ENCODE results near the gene SYT14. TPM values are rescaled to one million over a fixed set of nuclear protein-coding genes. Genes with fewer than 3 reads are reported as not detected.
"Not testable (repeated sequence)": the region's sequence is repeated elsewhere in the genome, so short reads cannot be mapped to it uniquely, and the experiment has no call there.

Gene SYT14
- total RNA-seq: under 1 TPM; 0.11 to 0.42 (median 0.15) TPM

- Histone ChIP-seq H3K27me3 (peaks cover 0 to 63% (median 8%) of the 10 kb centered on the region in 4 donors), H3K9me3 (no peaks in the 10 kb centered on the region), H3K4me3 (peak within 1 kb of the TSS; percentile 34 to 46 (median 38)), H3K4me1 (peaks cover 0 to 13% (median 11%) of the 10 kb centered on the region in 4 donors), H3K36me3 (no peaks in the 10 kb centered on the region), H3K27ac (replicated peaks in 1 of 4) (no peak within 1 kb of the TSS)
- intact Hi-C loops (cut with DNase I): no loop called here
- 4% methylated on average over 17 of the region's 98 CpGs for WGBS
- no peak for DNase-seq (ENCODE audit: extremely low spot score)
- TF ChIP-seq CTCF (IDR thresholded peaks at IDR 0.05) (no peak), POLR2A (IDR thresholded peaks at IDR 0.05; ENCODE audit: low read depth) (no peak)
These were observed at the start of gene SYT14 for GRCh38 chr1:209937996-209938959. Gene SYT14 (plus strand): TSS chr1:209938217. CDS start chr1:209938265, 48 bp downstream.

GRCh38 chr1:209888291-209889076 lies 49.5 kb upstream of the SYT14 start:
- H3K9me3 ChIP-seq; H3K4me1 ChIP-seq; H3K4me3 ChIP-seq; H3K27ac ChIP-seq (replicated peaks in 1 of 4); H3K36me3 ChIP-seq; H3K27me3 ChIP-seq; intact Hi-C loops (cut with DNase I): not testable (repeated sequence)
- 83% methylated on average over 16 of the region's 31 CpGs for WGBS
- peak; percentile 64 for DNase-seq (ENCODE audit: extremely low spot score)

- no peak overlapping the region for H3K27ac ChIP-seq (replicated peaks in 1 of 4)
- H3K4me1 ChIP-seq: peaks cover 0 to 5% (median 2%) of the 10 kb centered on the region in 4 donors
- peak; percentile 45 for DNase-seq (ENCODE audit: extremely low spot score)
- H3K4me3 ChIP-seq: no peak overlapping the region
- no peaks in the 10 kb centered on the region for H3K9me3 ChIP-seq
- WGBS: 82% methylated on average over 4 of the region's 35 CpGs
- no peaks in the 10 kb centered on the region for H3K36me3 ChIP-seq
- intact Hi-C loops (cut with DNase I): no loop called here
- no peaks in the 10 kb centered on the region for H3K27me3 ChIP-seq
- TF ChIP-seq CTCF (IDR thresholded peaks at IDR 0.05) (no peak), POLR2AphosphoS5 (IDR thresholded peaks at IDR 0.05) (no peak), POLR2A (IDR thresholded peaks at IDR 0.05; ENCODE audit: low read depth) (no peak), EP300 (IDR thresholded peaks at IDR 0.05) (no peak)
These were observed 49.0 kb upstream of the SYT14 start for GRCh38 chr1:209889077-209889418.

GRCh38 chr1:209890641-209891330 lies 47.2 kb upstream of the SYT14 start:
- Histone ChIP-seq H3K4me1 (no peaks in the 10 kb centered on the region), H3K27ac (replicated peaks in 1 of 4) (no peak overlapping the region), H3K4me3 (no peak overlapping the region), H3K36me3 (no peaks in the 10 kb centered on the region), H3K27me3 (no peaks in the 10 kb centered on the region), H3K9me3 (no peaks in the 10 kb centered on the region)
- 52% methylated on average over 3 of the region's 3 CpGs for WGBS
- intact Hi-C loops (cut with DNase I): no loop called here
- TF ChIP-seq POLR2AphosphoS5 (IDR thresholded peaks at IDR 0.05) (no peak), CTCF (IDR thresholded peaks at IDR 0.05) (no peak), POLR2A (IDR thresholded peaks at IDR 0.05; ENCODE audit: low read depth) (no peak), EP300 (IDR thresholded peaks at IDR 0.05) (no peak)
- DNase-seq (ENCODE audit: extremely low spot score): peak; percentile 14

- intact Hi-C loops (cut with DNase I): no loop called here
- no peaks in the 10 kb centered on the region for H3K36me3 ChIP-seq
- no peak overlapping the region for H3K27ac ChIP-seq (replicated peaks in 1 of 4)
- DNase-seq (ENCODE audit: extremely low spot score): peak; percentile 7
- WGBS: 93% methylated on average over 6 of the region's 6 CpGs
- H3K4me3 ChIP-seq: no peak overlapping the region
- no peaks in the 10 kb centered on the region for H3K4me1 ChIP-seq
- TF ChIP-seq EP300 (IDR thresholded peaks at IDR 0.05): no peak
- TF ChIP-seq POLR2A (IDR thresholded peaks at IDR 0.05; ENCODE audit: low read depth): no peak
- no peak for TF ChIP-seq CTCF (IDR thresholded peaks at IDR 0.05)
- TF ChIP-seq POLR2AphosphoS5 (IDR thresholded peaks at IDR 0.05): no peak
- H3K9me3 ChIP-seq: no peaks in the 10 kb centered on the region
- H3K27me3 ChIP-seq: peaks cover 0 to 2% (median 0%) of the 10 kb centered on the region in 4 donors
These were observed 44.3 kb upstream of the SYT14 start for GRCh38 chr1:209893751-209894150.
